WTC11 (cell line): Measurements from ENCODE around the gene NLGN1. TPM values are rescaled to one million over a fixed set of nuclear protein-coding genes. Genes with fewer than 3 reads are reported as not detected.

ENCODE experiments used
- ATAC-seq: fragments of 200-7000 bp; cut with Tn5 transposase; 2 replicates; pipeline ENCODE4 v1.10.0; 2021; ENCODE audit warnings: mild to moderate bottlenecking, moderate library complexity
- CTCF ChIA-PET: fragments of 300-600 bp; sonication (Branson Sonifier 250); formaldehyde crosslinking; loops from one replicate; lab custom pipeline; 2021; ENCODE audit warnings: antibody characterized with exemption; lab: Charles Lee
- POLR2A ChIA-PET: fragments of 350-600 bp; sonication (Branson Sonifier 250); formaldehyde crosslinking; loops from one replicate; lab custom pipeline; 2021; ENCODE audit warnings: antibody characterized with exemption; lab: Charles Lee
- DNase-seq: peaks from one replicate; pipeline ENCODE4 v3.0.0; 2021; ENCODE audit warnings: low spot score
- H3K27ac Mint-ChIP-seq: 2 replicates; pipeline ENCODE4 v1.8.0; 2021; ENCODE audit warnings: mixed read lengths
- H3K27me3 Mint-ChIP-seq: 2 replicates; pipeline ENCODE4 v1.8.0; 2021; ENCODE audit warnings: low read depth, mild to moderate bottlenecking, moderate library complexity, mixed read lengths
- H3K36me3 Mint-ChIP-seq: 2 replicates; pipeline ENCODE4 v1.8.0; 2021; ENCODE audit warnings: mixed read lengths
- H3K4me1 Mint-ChIP-seq: 2 replicates; pipeline ENCODE4 v1.8.0; 2022; ENCODE audit warnings: mixed read lengths
- H3K4me3 Mint-ChIP-seq: 2 replicates; pipeline ENCODE4 v1.8.0; 2021; ENCODE audit warnings: mild to moderate bottlenecking, moderate library complexity, mixed read lengths
- H3K9me3 Mint-ChIP-seq: 2 replicates; pipeline ENCODE4 v1.8.0; 2021; ENCODE audit warnings: mixed read lengths
- CREB1 ChIP-seq: sonication (generic); formaldehyde crosslinking; IDR thresholded peaks from 2 replicates; pipeline ENCODE4 v1.8.0; 2023; ENCODE audit warnings: mild to moderate bottlenecking, missing genetic modification reagents
- E2F1 ChIP-seq: sonication (generic); formaldehyde crosslinking; IDR thresholded peaks from 2 replicates; pipeline ENCODE4 v1.8.0; 2022; ENCODE audit warnings: mild to moderate bottlenecking, missing genetic modification reagents
- ELF4 ChIP-seq: sonication (generic); formaldehyde crosslinking; IDR thresholded peaks from 2 replicates; pipeline ENCODE4 v1.8.1; 2022; ENCODE audit warnings: low read depth, mild to moderate bottlenecking, moderate library complexity, missing genetic modification reagents
- EMX1 ChIP-seq: fragments of 250-450 bp; sonication (Bioruptor Pico); IDR thresholded peaks from 2 replicates; pipeline ENCODE4 v1.8.0; 2021; ENCODE audit warnings: mild to moderate bottlenecking
- ETV6 ChIP-seq: sonication (generic); formaldehyde crosslinking; IDR thresholded peaks from 2 replicates; pipeline ENCODE4 v1.8.1; 2022; ENCODE audit warnings: mild to moderate bottlenecking, missing genetic modification reagents
- GABPB1 ChIP-seq: sonication (generic); formaldehyde crosslinking; IDR thresholded peaks from 2 replicates; pipeline ENCODE4 v1.8.1; 2023; ENCODE audit warnings: mild to moderate bottlenecking, missing genetic modification reagents
- IRF1 ChIP-seq: sonication (generic); formaldehyde crosslinking; IDR thresholded peaks from 2 replicates; pipeline ENCODE4 v1.8.0; 2023; ENCODE audit warnings: missing genetic modification reagents
- KAT7 ChIP-seq: sonication (generic); formaldehyde crosslinking; IDR thresholded peaks from 2 replicates; pipeline ENCODE4 v1.8.1; 2023; ENCODE audit warnings: missing genetic modification reagents, mild to moderate bottlenecking, borderline replicate concordance
- MAX ChIP-seq: sonication (generic); formaldehyde crosslinking; IDR thresholded peaks from 2 replicates; pipeline ENCODE4 v1.8.0; 2022; ENCODE audit warnings: mild to moderate bottlenecking, missing genetic modification reagents
- MYBL2 ChIP-seq: sonication (generic); formaldehyde crosslinking; IDR thresholded peaks from 2 replicates; pipeline ENCODE4 v1.8.1; 2023; ENCODE audit warnings: mild to moderate bottlenecking, moderate library complexity, missing genetic modification reagents
- NR2C2 ChIP-seq: sonication (generic); formaldehyde crosslinking; IDR thresholded peaks from 2 replicates; pipeline ENCODE4 v1.8.0; 2022; ENCODE audit warnings: mild to moderate bottlenecking, missing genetic modification reagents
- RORB ChIP-seq: fragments of 250-450 bp; sonication (Bioruptor Pico); IDR thresholded peaks from 2 replicates; pipeline ENCODE4 v1.9.0; 2021; ENCODE audit warnings: mild to moderate bottlenecking
- SMAD4 ChIP-seq: sonication (generic); formaldehyde crosslinking; IDR thresholded peaks from 2 replicates; pipeline ENCODE4 v1.8.0; 2022; ENCODE audit warnings: mild to moderate bottlenecking, missing genetic modification reagents
- TCF7 ChIP-seq: sonication (generic); formaldehyde crosslinking; IDR thresholded peaks from 2 replicates; pipeline ENCODE4 v1.8.0; 2022; ENCODE audit warnings: mild to moderate bottlenecking, low read depth, missing genetic modification reagents, moderate library complexity
- TEAD4 ChIP-seq: sonication (generic); formaldehyde crosslinking; IDR thresholded peaks from 2 replicates; pipeline ENCODE4 v1.8.0; 2022; ENCODE audit warnings: mild to moderate bottlenecking, missing genetic modification reagents
- ZNF138 ChIP-seq: sonication (generic); formaldehyde crosslinking; conservative IDR thresholded peaks from 2 replicates; pipeline ENCODE4 v1.8.1; 2022; ENCODE audit warnings: mild to moderate bottlenecking, moderate library complexity, missing genetic modification reagents
- ZNF232 ChIP-seq: sonication (generic); formaldehyde crosslinking; IDR thresholded peaks from 2 replicates; pipeline ENCODE4 v1.8.0; 2022; ENCODE audit warnings: mild to moderate bottlenecking, missing genetic modification reagents
- ZSCAN18 ChIP-seq: fragments of 250-450 bp; sonication (Bioruptor Pico); IDR thresholded peaks from 2 replicates; pipeline ENCODE4 v2.1.2; 2022; ENCODE audit warnings: mild to moderate bottlenecking, moderate library complexity
- total RNA-seq: library from RNA; stranded (reverse); gene quantifications from 3 replicates; pipeline ENCODE4 v1.2.3, GENCODE V29; 2021
- TF ChIP-seq, protein P1 (sequence below): fragments of 200-600 bp; IDR thresholded peaks from 2 replicates; pipeline ENCODE4 v1.8.0; 2022; ENCODE audit warnings: antibody characterized with exemption
- TF ChIP-seq, protein P2 (sequence below): fragments of 250-450 bp; sonication (Bioruptor Pico); IDR thresholded peaks from 2 replicates; pipeline ENCODE4 v1.8.0; 2021; ENCODE audit warnings: mild to moderate bottlenecking
- TF ChIP-seq, protein P3 (sequence below): sonication (generic); formaldehyde crosslinking; IDR thresholded peaks from 2 replicates; pipeline ENCODE4 v1.8.1; 2023; ENCODE audit warnings: mild to moderate bottlenecking, missing genetic modification reagents
- TF ChIP-seq, protein P4 (sequence below): sonication (generic); formaldehyde crosslinking; IDR thresholded peaks from 2 replicates; pipeline ENCODE4 v1.8.1; 2022; ENCODE audit warnings: mild to moderate bottlenecking, moderate library complexity, missing genetic modification reagents
- TF ChIP-seq, protein P5 (sequence below): sonication (generic); formaldehyde crosslinking; IDR thresholded peaks from 2 replicates; pipeline ENCODE4 v1.8.1; 2022; ENCODE audit warnings: missing genetic modification reagents, borderline replicate concordance

The NLGN1 gene
- total RNA-seq, 1 experiment from 2014 or later = 12.4 TPM

DNA sequence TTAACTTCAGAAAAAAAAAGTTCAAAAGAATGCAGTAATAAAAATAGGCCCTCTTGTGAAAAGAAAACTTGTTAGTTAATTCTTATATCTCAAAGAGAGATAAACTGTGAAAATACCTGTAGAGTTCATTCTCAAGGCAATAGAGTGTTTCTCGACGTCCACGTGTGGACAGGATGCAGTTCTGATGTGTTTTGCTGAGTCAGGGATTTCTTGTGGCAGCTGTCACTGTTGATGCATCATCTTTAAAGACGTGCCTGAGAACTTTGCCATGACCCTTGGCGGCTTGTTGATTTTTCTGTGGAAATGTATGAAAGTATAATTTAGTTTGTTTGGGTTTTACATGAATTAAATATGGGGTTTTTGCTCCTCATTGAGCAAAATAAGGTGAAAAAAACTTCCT is 702.2 kb downstream of the NLGN1 start:
- ChIA-PET POLR2A (no interaction called here), CTCF (no interaction called here)
- Mint-ChIP-seq H3K36me3 (no peaks in the 10 kb centered on the region), H3K27me3 (no peaks in the 10 kb centered on the region), H3K27ac (peak overlapping the region; percentile 50; the same call in 1 of the 2 replicates), H3K9me3 (no peaks in the 10 kb centered on the region), H3K4me1 (peaks cover 30% of the 10 kb centered on the region)
- ATAC-seq = no peak
- TF ChIP-seq NR2C2 (CRISPR knock-in tag) (no peak), ELF4 (CRISPR knock-in tag) (no peak)
- TF ChIP-seq, protein P1, sequence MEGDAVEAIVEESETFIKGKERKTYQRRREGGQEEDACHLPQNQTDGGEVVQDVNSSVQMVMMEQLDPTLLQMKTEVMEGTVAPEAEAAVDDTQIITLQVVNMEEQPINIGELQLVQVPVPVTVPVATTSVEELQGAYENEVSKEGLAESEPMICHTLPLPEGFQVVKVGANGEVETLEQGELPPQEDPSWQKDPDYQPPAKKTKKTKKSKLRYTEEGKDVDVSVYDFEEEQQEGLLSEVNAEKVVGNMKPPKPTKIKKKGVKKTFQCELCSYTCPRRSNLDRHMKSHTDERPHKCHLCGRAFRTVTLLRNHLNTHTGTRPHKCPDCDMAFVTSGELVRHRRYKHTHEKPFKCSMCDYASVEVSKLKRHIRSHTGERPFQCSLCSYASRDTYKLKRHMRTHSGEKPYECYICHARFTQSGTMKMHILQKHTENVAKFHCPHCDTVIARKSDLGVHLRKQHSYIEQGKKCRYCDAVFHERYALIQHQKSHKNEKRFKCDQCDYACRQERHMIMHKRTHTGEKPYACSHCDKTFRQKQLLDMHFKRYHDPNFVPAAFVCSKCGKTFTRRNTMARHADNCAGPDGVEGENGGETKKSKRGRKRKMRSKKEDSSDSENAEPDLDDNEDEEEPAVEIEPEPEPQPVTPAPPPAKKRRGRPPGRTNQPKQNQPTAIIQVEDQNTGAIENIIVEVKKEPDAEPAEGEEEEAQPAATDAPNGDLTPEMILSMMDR = no peak
- TF ChIP-seq, protein P2, sequence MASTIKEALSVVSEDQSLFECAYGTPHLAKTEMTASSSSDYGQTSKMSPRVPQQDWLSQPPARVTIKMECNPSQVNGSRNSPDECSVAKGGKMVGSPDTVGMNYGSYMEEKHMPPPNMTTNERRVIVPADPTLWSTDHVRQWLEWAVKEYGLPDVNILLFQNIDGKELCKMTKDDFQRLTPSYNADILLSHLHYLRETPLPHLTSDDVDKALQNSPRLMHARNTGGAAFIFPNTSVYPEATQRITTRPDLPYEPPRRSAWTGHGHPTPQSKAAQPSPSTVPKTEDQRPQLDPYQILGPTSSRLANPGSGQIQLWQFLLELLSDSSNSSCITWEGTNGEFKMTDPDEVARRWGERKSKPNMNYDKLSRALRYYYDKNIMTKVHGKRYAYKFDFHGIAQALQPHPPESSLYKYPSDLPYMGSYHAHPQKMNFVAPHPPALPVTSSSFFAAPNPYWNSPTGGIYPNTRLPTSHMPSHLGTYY (CRISPR knock-in tag) = no peak
- TF ChIP-seq, protein P3, sequence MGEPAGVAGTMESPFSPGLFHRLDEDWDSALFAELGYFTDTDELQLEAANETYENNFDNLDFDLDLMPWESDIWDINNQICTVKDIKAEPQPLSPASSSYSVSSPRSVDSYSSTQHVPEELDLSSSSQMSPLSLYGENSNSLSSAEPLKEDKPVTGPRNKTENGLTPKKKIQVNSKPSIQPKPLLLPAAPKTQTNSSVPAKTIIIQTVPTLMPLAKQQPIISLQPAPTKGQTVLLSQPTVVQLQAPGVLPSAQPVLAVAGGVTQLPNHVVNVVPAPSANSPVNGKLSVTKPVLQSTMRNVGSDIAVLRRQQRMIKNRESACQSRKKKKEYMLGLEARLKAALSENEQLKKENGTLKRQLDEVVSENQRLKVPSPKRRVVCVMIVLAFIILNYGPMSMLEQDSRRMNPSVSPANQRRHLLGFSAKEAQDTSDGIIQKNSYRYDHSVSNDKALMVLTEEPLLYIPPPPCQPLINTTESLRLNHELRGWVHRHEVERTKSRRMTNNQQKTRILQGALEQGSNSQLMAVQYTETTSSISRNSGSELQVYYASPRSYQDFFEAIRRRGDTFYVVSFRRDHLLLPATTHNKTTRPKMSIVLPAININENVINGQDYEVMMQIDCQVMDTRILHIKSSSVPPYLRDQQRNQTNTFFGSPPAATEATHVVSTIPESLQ (CRISPR knock-in tag) = no peak
- TF ChIP-seq, all 79 proteins: peak for 0
- H3K4me3 Mint-ChIP-seq = no peak overlapping the region
- no peak for DNase-seq

DNA sequence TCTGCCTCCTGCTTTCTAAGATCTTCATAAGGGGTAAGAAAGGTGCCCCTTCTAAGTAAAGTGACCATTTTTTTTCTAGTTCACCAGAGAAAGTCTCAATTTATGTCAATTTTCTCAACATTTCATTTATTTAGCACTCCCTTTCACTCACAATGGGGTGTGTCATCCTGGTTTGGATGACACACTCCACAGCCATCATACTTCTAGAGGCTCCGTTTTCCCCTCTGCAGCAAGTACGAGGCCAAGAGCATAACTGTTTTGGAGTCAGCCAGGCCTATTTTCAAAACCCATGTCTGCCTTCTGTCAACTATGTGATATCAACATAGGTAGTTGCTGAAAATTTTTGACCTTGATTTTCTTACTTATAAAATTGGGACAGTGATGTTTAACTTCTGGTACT is 703.2 kb downstream of the NLGN1 start:
- DNase-seq = no peak
- Mint-ChIP-seq H3K9me3 (no peaks in the 10 kb centered on the region), H3K4me1 (peaks cover 28% of the 10 kb centered on the region), H3K27me3 (no peaks in the 10 kb centered on the region), H3K27ac (peak overlapping the region; percentile 28), H3K4me3 (no peak overlapping the region), H3K36me3 (no peaks in the 10 kb centered on the region)
- no peak for ATAC-seq
- POLR2A ChIA-PET = no interaction called here
- CTCF ChIA-PET = interaction anchor here (0.7 kb wide), 1 partner anchor 67 kb away, joined by 4 read pairs; no protein-coding TSS in a partner anchor
- TF ChIP-seq IRF1 (CRISPR knock-in tag) (no peak), RORB (CRISPR knock-in tag) (no peak), TCF7 (CRISPR knock-in tag) (no peak), CREB1 (no peak), SMAD4 (CRISPR knock-in tag) (no peak), ZNF138 (no peak), MAX (CRISPR knock-in tag) (no peak), ZSCAN18 (CRISPR knock-in tag) (no peak), E2F1 (CRISPR knock-in tag) (no peak), KAT7 (CRISPR knock-in tag) (no peak), MYBL2 (CRISPR knock-in tag) (no peak), ZNF232 (CRISPR knock-in tag) (no peak), TEAD4 (CRISPR knock-in tag) (no peak), EMX1 (CRISPR knock-in tag) (no peak), ETV6 (CRISPR knock-in tag) (no peak), GABPB1 (no peak)
- TF ChIP-seq, protein P4, sequence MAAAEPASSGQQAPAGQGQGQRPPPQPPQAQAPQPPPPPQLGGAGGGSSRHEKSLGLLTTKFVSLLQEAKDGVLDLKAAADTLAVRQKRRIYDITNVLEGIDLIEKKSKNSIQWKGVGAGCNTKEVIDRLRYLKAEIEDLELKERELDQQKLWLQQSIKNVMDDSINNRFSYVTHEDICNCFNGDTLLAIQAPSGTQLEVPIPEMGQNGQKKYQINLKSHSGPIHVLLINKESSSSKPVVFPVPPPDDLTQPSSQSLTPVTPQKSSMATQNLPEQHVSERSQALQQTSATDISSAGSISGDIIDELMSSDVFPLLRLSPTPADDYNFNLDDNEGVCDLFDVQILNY (CRISPR knock-in tag) = no peak
- TF ChIP-seq, protein P3 (CRISPR knock-in tag) = no peak
- TF ChIP-seq, protein P5, sequence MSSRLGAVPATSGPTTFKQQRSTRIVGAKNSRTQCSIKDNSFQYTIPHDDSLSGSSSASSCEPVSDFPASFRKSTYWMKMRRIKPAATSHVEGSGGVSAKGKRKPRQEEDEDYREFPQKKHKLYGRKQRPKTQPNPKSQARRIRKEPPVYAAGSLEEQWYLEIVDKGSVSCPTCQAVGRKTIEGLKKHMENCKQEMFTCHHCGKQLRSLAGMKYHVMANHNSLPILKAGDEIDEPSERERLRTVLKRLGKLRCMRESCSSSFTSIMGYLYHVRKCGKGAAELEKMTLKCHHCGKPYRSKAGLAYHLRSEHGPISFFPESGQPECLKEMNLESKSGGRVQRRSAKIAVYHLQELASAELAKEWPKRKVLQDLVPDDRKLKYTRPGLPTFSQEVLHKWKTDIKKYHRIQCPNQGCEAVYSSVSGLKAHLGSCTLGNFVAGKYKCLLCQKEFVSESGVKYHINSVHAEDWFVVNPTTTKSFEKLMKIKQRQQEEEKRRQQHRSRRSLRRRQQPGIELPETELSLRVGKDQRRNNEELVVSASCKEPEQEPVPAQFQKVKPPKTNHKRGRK (CRISPR knock-in tag) = no peak
